Stimulated activated naive CD8-positive, alpha-beta T cell treated with anti-CD3 and anti-CD28 coated beads, Interleukin-15, amount 100 ng/mL, for 72 hours (primary cell): ENCODE data around the gene SNRNP25.
A peak's percentile ranks its signal among the peaks of the same experiment; 100 is the strongest.

Experiments used
- ATAC-seq: fragments of 150-1000 bp; cut with Tn5 transposase; 2 replicates; pipeline ENCODE4 v1.10.0; 2021; ENCODE audit warnings: mild to moderate bottlenecking, moderate library complexity
- DNase-seq, 2 donors: peaks; one replicate each; pipeline ENCODE4 v3.0.0; 2021 to 2022
- H3K27ac Mint-ChIP-seq, 2 donors: one replicate each; pipeline ENCODE4 v1.8.0; 2022; ENCODE audit warnings: mild to moderate bottlenecking in 2 of 2, mixed read lengths in 2 of 2, moderate library complexity in 2 of 2
- H3K27me3 Mint-ChIP-seq: one replicate; pipeline ENCODE4 v1.8.0; 2022; ENCODE audit warnings: mixed read lengths
- H3K4me1 Mint-ChIP-seq: one replicate; pipeline ENCODE4 v1.8.0; 2022; ENCODE audit warnings: mild to moderate bottlenecking, mixed read lengths
- H3K4me3 Mint-ChIP-seq, 2 donors: one replicate each; pipeline ENCODE4 v1.8.0; 2022; ENCODE audit warnings: mild to moderate bottlenecking in 2 of 2, mixed read lengths in 2 of 2, moderate library complexity in 1 of 2
- H3K9me3 Mint-ChIP-seq, 2 donors: one replicate each; pipeline ENCODE4 v1.8.0; 2022; ENCODE audit warnings: mixed read lengths in 2 of 2

Gene SNRNP25

DNA sequence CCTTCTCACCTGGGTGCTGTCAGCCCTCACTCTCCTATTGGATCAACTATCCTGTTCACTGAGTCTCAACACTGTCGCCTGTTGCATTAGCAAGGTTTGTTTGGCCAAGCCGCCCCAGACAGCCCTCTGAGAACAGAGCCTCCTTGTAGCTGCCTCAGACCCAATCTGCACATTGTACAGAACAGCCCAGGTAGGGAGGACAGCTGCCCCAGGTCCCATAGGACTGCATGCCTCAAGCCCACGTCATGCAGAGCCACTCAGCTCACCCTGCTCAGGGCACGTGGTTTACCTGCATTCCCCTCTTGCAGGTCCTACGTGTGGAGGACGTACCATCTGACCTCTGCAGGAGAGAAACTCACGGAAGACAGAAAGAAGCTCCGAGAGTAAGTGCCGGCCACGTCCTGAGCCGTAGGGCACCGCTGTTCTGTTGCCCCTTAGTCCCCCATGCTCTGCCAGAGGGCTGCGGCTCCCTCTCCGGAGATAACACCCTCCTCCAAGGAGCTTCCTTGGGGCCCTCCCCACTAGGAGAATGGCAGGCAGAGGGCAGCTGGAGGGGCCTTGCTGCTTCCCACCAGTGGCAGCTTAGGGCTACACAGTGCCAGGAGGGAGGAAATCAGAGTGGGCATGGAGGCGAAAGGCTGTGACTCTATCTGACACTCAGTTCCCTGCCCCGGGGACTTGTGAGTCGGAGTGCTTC is 2.8 kb downstream of the SNRNP25 start:
- Mint-ChIP-seq H3K27ac (no peak overlapping the region), H3K4me1 (peaks cover 16% of the 10 kb centered on the region), H3K9me3 (no peaks in the 10 kb centered on the region), H3K27me3 (no peaks in the 10 kb centered on the region), H3K4me3 (no peak overlapping the region)
- ATAC-seq (no peak), DNase-seq (no peak)

GRCh38 chr16:57711-58110 is 4.1 kb downstream of the SNRNP25 start:
- ATAC-seq (no peak), DNase-seq (no peak)
- Mint-ChIP-seq H3K4me3 (no peak overlapping the region), H3K27me3 (no peaks in the 10 kb centered on the region), H3K4me1 (peaks cover 7% of the 10 kb centered on the region), H3K27ac (no peak overlapping the region), H3K9me3 (no peaks in the 10 kb centered on the region)

GRCh38 chr16:58491-59439 is 5.1 kb downstream of the SNRNP25 start:
- H3K27me3 Mint-ChIP-seq, result no peaks in the 10 kb centered on the region
- no peaks in the 10 kb centered on the region for H3K9me3 Mint-ChIP-seq
- no peak overlapping the region for H3K4me3 Mint-ChIP-seq
- no peak overlapping the region for H3K27ac Mint-ChIP-seq
- H3K4me1 Mint-ChIP-seq, result peaks cover 7% of the 10 kb centered on the region
- no peak for ATAC-seq
- DNase-seq, result no peak

DNA sequence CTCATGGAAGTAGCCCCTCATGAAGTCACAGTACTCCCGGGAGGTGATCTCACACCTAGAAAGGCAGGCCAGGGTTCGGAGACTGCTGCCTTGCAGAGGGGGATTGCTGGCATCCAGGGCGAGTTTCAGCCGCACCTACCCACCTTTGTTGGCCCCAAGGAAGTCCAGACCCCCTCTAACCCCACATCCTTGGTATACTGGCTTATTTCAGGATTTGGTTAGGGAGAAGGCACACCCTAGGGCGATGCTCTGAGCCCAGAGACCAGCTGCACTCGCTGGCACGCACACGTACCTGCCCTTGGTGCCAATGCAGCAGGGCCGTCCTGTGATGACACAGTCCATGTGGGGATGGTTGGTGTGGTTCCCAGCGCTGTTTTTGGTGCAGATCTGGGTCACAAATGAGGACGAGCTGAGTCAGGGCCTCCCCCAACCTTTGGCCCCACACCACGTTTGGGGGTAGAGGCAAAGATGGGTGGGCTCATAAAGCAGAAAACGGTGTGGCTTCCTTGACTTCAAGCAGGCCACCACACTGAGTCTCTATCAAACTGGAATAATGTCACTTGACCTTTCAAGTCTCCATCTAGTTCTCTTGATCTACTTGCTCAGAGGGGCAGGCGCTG is 5.9 kb downstream of the SNRNP25 start:
- no peaks in the 10 kb centered on the region for H3K27me3 Mint-ChIP-seq
- H3K4me3 Mint-ChIP-seq, result no peak overlapping the region
- no peaks in the 10 kb centered on the region for H3K9me3 Mint-ChIP-seq
- ATAC-seq (no peak), DNase-seq (no peak)
- H3K27ac Mint-ChIP-seq, result no peak overlapping the region
- H3K4me1 Mint-ChIP-seq, result peaks cover under 1% of the 10 kb centered on the region

DNA sequence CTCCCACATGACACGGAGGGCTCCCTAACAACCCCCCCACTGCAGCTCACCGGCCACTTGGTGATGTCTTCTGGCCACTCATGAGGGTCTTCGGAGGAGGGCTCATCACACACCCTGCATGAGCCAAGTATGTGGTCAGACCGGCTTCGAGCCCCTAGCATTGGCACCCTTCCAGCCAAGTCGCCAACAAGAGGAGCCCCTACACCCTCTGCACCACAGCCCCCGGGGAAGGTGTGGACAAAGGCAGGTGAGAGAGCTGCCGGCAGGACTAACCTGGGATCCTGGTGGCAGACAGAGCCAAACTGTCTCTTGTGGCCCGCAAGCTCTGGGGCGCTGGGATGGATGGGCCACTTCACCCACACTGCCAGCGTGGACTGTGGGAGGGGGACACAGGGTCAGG is 6.5 kb downstream of the SNRNP25 start:
- H3K9me3 Mint-ChIP-seq, result no peaks in the 10 kb centered on the region
- no peaks in the 10 kb centered on the region for H3K27me3 Mint-ChIP-seq
- H3K4me1 Mint-ChIP-seq, result no peaks in the 10 kb centered on the region
- H3K4me3 Mint-ChIP-seq, result no peak overlapping the region
- DNase-seq, result no peak
- ATAC-seq, result no peak
- no peak overlapping the region for H3K27ac Mint-ChIP-seq

DNA sequence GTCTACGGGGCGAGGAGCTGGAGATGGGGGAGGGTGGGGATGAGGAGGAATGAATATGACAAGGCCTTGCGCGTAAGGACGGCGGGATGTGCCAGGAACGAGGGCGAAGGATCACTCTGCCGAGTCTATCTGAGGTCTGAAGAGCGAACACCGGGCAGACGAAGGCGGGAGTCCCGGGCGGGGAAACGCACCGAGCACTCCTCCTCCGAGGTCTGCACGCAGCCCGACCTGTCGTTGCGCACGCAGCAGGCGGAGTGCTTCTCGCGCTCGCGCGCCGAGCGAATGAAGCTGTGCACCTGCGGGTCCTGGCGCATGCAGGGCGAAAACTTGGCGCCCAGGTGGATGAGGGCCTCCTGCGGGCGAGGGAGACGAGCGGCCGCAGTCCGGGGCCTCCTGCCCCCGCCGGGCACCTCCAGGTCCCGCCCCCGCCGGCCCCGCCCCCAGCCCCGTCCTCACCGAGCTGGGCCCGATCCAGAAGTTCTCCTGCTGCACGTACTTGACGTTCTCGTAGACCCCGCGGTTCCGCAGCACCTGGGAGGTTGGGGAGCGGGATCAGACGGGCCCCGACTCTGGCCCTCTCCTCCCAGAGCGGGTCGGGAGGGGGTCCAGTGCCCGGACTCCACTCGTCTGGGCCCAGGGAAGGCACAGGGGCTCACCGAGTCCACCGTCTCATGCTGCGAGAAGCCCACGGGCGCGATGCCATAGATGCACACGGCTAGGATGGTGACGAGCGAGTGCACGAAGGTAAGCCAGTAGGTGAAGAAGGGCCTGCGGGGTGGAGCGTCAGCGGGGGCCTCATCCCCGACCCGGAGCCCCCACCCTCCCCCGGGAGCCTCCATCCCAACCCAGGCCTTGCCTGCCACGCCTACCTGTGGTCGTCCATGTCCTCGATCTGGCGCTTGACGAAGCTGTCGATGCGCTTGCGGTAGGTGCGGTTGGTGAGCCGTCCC is 7.6 kb downstream of the SNRNP25 start:
- Mint-ChIP-seq H3K27ac (no peak overlapping the region), H3K9me3 (no peaks in the 10 kb centered on the region), H3K27me3 (no peaks in the 10 kb centered on the region), H3K4me3 (no peak overlapping the region), H3K4me1 (peaks cover 8% of the 10 kb centered on the region)
- ATAC-seq (no peak), DNase-seq (no peak)

DNA sequence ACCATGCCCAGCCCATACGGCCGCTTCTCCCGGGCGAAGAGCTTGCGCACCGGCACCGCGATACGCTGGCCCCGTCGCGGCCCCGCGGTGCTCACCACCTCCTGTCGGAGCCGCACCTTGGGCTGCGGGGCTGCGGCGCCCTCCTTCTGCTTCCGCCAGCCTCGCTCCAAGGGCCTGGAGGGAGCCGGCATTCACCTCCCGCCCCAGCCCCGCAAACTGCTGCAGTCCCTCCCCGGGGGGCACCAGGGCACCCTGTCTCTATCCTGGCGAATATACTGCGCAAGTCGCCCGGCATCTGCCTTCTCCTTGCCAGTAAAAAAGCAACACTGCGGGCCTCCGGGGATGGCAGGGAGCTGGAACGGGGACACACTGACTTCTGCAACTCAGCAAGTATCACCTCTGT is 8.3 kb downstream of the SNRNP25 start:
- H3K27me3 Mint-ChIP-seq, result peaks cover 4% of the 10 kb centered on the region
- no peak overlapping the region for H3K4me3 Mint-ChIP-seq
- DNase-seq, result no peak
- H3K27ac Mint-ChIP-seq, result no peak overlapping the region
- no peak for ATAC-seq
- peaks cover 8% of the 10 kb centered on the region for H3K4me1 Mint-ChIP-seq
- H3K9me3 Mint-ChIP-seq, result no peaks in the 10 kb centered on the region

DNA sequence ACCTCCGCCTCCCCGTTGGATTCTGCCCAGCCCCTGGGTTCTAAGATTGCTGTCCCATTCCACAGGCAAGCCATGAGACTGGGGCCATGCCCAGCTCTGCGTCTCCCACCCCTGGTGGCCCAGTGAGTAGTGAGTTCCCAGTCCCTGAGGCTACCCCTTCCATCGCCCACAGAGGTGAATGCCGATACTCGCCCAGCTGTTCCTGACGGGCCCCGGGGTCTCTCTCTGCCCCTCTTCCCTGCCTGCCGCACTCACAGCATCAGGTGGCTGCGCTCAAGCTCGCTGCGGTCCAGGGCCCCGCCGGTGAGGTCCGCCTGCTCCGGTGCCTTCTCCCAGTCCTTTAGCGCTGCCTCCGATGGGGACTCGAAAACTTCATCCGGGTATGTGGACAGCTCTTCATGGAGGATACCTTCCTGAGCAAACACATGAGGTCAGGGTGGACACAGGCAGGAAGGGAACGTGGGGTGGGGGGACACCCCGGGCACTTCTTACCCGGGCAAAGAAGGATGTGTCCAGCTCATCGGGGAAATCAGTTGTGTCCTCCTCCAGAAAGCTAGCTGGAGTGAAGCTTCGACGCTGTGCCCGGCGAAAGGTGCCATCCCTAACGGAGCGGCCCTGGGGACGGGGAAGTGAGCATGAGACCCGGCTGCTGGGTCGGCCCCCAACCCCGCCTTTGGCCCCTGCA is 8.8 kb downstream of the SNRNP25 start:
- DNase-seq, result no peak
- Mint-ChIP-seq H3K27ac (no peak overlapping the region), H3K27me3 (peaks cover 9% of the 10 kb centered on the region), H3K4me1 (peaks cover 8% of the 10 kb centered on the region), H3K9me3 (no peaks in the 10 kb centered on the region), H3K4me3 (no peak overlapping the region)
- no peak for ATAC-seq

DNA sequence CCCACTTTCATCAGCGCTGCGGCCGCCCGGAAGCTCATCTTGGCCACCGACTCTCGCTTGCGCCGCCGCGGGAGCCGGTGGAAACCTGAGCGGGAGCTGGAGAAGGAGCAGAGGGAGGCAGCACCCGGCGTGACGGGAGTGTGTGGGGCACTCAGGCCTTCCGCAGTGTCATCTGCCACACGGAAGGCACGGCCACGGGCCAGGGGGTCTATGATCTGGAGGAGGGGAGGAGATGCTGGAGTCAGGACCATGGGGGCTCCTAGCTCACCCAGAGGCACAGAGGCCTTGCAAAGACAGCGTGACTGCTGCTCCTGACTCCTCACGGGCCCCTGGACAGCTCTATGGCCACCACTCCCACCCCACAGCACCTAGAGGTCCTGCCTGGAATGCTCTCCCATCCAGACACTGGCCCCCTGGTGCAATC is 9.4 kb downstream of the SNRNP25 start:
- no peak for ATAC-seq
- Mint-ChIP-seq H3K9me3 (no peaks in the 10 kb centered on the region), H3K27ac (no peak overlapping the region), H3K27me3 (peaks cover 15% of the 10 kb centered on the region), H3K4me1 (peaks cover 8% of the 10 kb centered on the region), H3K4me3 (no peak overlapping the region)
- DNase-seq, result no peak

- Mint-ChIP-seq H3K27me3 (peaks cover 18% of the 10 kb centered on the region), H3K4me1 (peaks cover 8% of the 10 kb centered on the region), H3K27ac (no peak overlapping the region), H3K4me3 (no peak overlapping the region), H3K9me3 (no peaks in the 10 kb centered on the region)
- DNase-seq (no peak), ATAC-seq (no peak)
Observed at GRCh38 chr16:63466-63865, 9.8 kb downstream of the SNRNP25 start.

- ATAC-seq (no peak), DNase-seq (no peak)
- no peak overlapping the region for H3K27ac Mint-ChIP-seq
- H3K9me3 Mint-ChIP-seq, result no peaks in the 10 kb centered on the region
- H3K4me3 Mint-ChIP-seq, result no peak overlapping the region
- peaks cover 26% of the 10 kb centered on the region for H3K27me3 Mint-ChIP-seq
- peaks cover 8% of the 10 kb centered on the region for H3K4me1 Mint-ChIP-seq
Observed at GRCh38 chr16:63998-64913, 10.6 kb downstream of the SNRNP25 start.

DNA sequence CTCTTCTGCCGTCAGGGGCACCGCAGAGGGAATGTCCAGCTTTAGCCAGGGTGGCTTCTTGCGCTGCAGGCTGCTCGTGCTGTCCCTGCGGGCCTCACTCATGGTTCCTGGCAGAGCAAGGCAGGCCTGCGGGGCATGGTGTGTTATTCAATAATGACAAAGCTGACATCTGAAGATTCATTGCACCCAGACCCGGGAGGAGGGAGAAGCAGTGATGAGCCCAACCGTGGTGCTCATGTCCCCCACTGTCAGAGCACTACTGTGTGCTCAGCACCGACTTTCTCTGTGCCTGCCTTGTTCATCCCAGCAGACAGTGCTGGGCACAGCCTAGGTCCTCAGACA is 11.3 kb downstream of the SNRNP25 start:
- Mint-ChIP-seq H3K27ac (no peak overlapping the region), H3K27me3 (peaks cover 32% of the 10 kb centered on the region)

DNA sequence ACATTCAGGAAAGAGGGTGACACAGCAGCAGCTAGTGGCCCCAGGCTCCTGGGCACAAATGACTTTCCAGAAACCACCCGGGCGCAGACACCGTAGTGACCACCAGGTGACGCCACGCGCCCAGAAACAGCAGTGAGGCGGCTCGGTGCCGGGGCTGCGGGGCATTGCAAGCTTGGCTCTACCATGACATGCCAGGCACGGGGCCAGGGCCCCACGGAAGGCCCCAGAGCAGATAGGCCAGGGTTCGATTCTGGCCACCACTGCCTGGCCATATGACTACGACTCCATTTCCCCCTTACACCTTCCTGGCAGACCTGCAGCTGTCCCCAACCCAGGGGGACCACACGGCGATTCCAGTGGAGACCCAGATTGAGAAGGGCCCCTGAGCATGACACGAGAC is 12.1 kb downstream of the SNRNP25 start:
- Mint-ChIP-seq H3K4me3 (no peak overlapping the region), H3K9me3 (no peaks in the 10 kb centered on the region), H3K27me3 (peaks cover 41% of the 10 kb centered on the region), H3K27ac (no peak overlapping the region), H3K4me1 (peaks cover 8% of the 10 kb centered on the region)
- ATAC-seq, result peak; percentile 90
- peak; percentile 87 to 88 for DNase-seq

More for the DNA sequence above, 11.3 kb downstream of the SNRNP25 start:
- H3K9me3 Mint-ChIP-seq, result no peaks in the 10 kb centered on the region
- ATAC-seq (no peak), DNase-seq (no peak)
- no peak overlapping the region for H3K4me3 Mint-ChIP-seq
- peaks cover 8% of the 10 kb centered on the region for H3K4me1 Mint-ChIP-seq
